Testis (tissue), 3 donors: Measurements from ENCODE around the gene DNAJC15. TPM values are rescaled to one million over a fixed set of nuclear protein-coding genes. Genes with fewer than 3 reads are reported as not detected.

Experiments
- DNase-seq: peaks from one replicate; pipeline ENCODE4 v3.0.0-alpha.2; 2019
- H3K27ac ChIP-seq, 2 donors: fragments of 200-600 bp; sonication (generic); one replicate each; pipeline ENCODE4 v1.5.1; 2019
- H3K27me3 ChIP-seq: fragments of 200-600 bp; sonication (generic); one replicate; pipeline ENCODE4 v1.5.1; 2019
- H3K36me3 ChIP-seq: fragments of 200-600 bp; sonication (generic); one replicate; pipeline ENCODE4 v1.5.1; 2017; ENCODE audit warnings: low read depth; ENCODE audit errors: missing control alignments
- H3K4me1 ChIP-seq: fragments of 200-600 bp; sonication (generic); one replicate; pipeline ENCODE4 v1.5.1; 2019
- H3K4me3 ChIP-seq, 2 donors: fragments of 200-600 bp; sonication (generic); one replicate each; pipeline ENCODE4 v1.5.1; 2017 to 2019
- H3K9me3 ChIP-seq: fragments of 200-600 bp; sonication (generic); one replicate; pipeline ENCODE4 v1.5.1; 2017
- POLR2A ChIP-seq: fragments of 450-650 bp; IDR thresholded peaks from one replicate; pipeline ENCODE4 v1.6.1; 2017; ENCODE audit warnings: antibody characterized with exemption, mild to moderate bottlenecking, moderate library complexity
- WGBS, 2 donors: methylation state at CpG; one replicate each; pipeline ENCODE4 v1.1.5; 2018; 5-methylcytosine and 5-hydroxymethylcytosine counted together
- intact Hi-C: fragments of 100-400 bp; cut with DNase I; formaldehyde crosslinking; loops from one replicate; pipeline ENCODE4 v1.15.1; 2023; ENCODE audit warnings: low total_unique reads
- polyA plus RNA-seq: library from polyadenylated mRNA; stranded (reverse); fragments of 350-450 nt; fragmentation: Illumina TruSeq; extraction: RNeasy Lipid Tissue Mini Kit (QIAGEN cat#74804); gene quantifications from one replicate; pipeline ENCODE4 v1.2.3, GENCODE V29; 2014; ENCODE audit warnings: low read depth, low replicate concordance; ENCODE audit not compliant: insufficient read depth
- total RNA-seq, 2 donors: library from RNA; depleted of rRNA; stranded (reverse); fragments of >200 nt; gene quantifications; one replicate each; pipeline ENCODE4 v1.2.3, GENCODE V29; 2016
- TF ChIP-seq, protein P1 (sequence below), 3 experiments: fragments of 450-650 bp in 2 of 3; fragments of 200-600 bp in 1 of 3; sonication (generic) in 1 of 3; IDR thresholded peaks; one replicate each; pipeline ENCODE4 v1.5.1; 2016 to 2019; ENCODE audit warnings: antibody characterized with exemption in 3 of 3, mild to moderate bottlenecking in 2 of 3, moderate library complexity in 1 of 3

Gene DNAJC15
- total and polyA plus RNA-seq, 3 donors from 2014 or later, result 11.8 to 49.8 (median 17.2) TPM

DNA sequence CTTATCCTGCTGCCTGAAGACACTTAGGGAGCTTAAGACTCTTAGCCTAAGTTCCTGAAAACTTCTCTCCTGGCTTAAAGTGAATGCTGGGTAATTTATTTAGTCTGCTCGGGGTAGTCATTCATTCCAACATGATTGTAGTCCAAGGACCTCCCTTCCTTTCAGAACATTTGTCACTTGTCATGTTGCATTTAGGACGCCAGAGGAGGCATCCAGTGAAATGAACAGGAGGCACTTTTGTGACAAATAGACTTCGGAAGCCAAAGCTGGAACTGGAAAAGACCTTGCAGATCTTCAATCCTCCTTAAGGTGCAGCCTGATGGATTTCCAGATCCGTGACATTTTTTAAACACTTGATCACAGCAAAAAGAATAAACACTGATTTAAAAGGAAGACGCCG, 95.1 kb downstream of the DNAJC15 start:
- 89 to 90% methylated on average over 6 of the region's 6 CpGs for WGBS, 2 donors
- Histone ChIP-seq H3K4me1 (no peaks in the 10 kb centered on the region), H3K9me3 (no peaks in the 10 kb centered on the region), H3K36me3 (no peaks in the 10 kb centered on the region), H3K27ac (no peak overlapping the region), H3K27me3 (no peaks in the 10 kb centered on the region), H3K4me3 (no peak overlapping the region)
- no peak for DNase-seq
- TF ChIP-seq POLR2A, result no peak
- TF ChIP-seq, protein P1, sequence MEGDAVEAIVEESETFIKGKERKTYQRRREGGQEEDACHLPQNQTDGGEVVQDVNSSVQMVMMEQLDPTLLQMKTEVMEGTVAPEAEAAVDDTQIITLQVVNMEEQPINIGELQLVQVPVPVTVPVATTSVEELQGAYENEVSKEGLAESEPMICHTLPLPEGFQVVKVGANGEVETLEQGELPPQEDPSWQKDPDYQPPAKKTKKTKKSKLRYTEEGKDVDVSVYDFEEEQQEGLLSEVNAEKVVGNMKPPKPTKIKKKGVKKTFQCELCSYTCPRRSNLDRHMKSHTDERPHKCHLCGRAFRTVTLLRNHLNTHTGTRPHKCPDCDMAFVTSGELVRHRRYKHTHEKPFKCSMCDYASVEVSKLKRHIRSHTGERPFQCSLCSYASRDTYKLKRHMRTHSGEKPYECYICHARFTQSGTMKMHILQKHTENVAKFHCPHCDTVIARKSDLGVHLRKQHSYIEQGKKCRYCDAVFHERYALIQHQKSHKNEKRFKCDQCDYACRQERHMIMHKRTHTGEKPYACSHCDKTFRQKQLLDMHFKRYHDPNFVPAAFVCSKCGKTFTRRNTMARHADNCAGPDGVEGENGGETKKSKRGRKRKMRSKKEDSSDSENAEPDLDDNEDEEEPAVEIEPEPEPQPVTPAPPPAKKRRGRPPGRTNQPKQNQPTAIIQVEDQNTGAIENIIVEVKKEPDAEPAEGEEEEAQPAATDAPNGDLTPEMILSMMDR (IDR thresholded peaks at IDR 0.05), result no peak
- intact Hi-C loops, result no loop called here

DNA sequence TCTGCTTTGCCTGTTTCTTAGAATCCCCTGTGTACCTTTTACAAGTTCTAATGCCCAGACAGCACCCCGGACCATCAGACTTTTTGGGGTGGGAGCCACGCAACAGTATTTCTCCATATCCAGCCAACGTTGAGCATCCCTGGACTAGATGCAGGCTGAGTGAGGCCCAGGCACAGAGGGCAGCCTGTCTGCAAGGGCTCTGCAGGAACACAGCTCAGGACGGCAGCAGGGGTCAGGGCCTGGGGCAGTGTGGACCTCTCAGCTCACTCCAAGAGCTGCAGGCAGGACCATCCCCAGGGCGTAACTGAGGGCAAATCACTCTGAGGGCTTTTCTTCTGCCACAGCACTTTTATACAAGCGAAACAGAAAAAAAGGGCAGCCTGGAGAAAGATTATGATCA, 95.8 kb downstream of the DNAJC15 start:
- H3K9me3 ChIP-seq, result no peaks in the 10 kb centered on the region
- TF ChIP-seq, protein P1 (IDR thresholded peaks at IDR 0.05), result no peak
- TF ChIP-seq POLR2A, result no peak
- H3K4me1 ChIP-seq, result no peaks in the 10 kb centered on the region
- H3K27ac ChIP-seq, result no peak overlapping the region
- no peaks in the 10 kb centered on the region for H3K36me3 ChIP-seq
- intact Hi-C loops, result no loop called here
- WGBS, 2 donors, result 80 to 89% methylated on average over 6 of the region's 6 CpGs
- no peak for DNase-seq
- no peaks in the 10 kb centered on the region for H3K27me3 ChIP-seq
- no peak overlapping the region for H3K4me3 ChIP-seq

DNA sequence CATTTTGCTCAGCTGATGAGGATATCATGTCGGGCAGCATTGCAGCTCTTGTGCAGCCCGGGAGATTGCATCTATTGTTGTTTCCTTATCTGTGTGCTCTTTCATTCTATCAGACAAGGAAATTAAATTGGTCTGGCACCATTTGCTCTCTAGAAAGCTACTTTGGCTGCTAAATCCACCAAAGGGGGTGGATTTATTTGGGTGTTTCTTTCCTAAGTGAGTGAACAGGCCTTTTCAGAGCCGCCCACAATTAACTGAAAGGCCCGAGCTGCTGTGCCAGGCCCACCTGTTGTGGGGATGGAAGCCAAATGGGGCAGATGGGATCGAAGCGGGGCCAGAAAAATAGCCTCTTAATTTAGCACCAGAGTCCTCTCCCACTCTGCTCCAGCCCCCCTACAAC, 99.4 kb downstream of the DNAJC15 start:
- WGBS, 2 donors, result 79 to 84% methylated on average over 6 of the region's 6 CpGs
- no peaks in the 10 kb centered on the region for H3K27me3 ChIP-seq
- no peaks in the 10 kb centered on the region for H3K4me1 ChIP-seq
- H3K27ac ChIP-seq, result no peak overlapping the region
- TF ChIP-seq, protein P1 (IDR thresholded peaks at IDR 0.05), result no peak
- TF ChIP-seq POLR2A, result no peak
- DNase-seq, result no peak
- no peaks in the 10 kb centered on the region for H3K9me3 ChIP-seq
- H3K36me3 ChIP-seq, result no peaks in the 10 kb centered on the region
- no peak overlapping the region for H3K4me3 ChIP-seq
- intact Hi-C loops, result no loop called here

DNA sequence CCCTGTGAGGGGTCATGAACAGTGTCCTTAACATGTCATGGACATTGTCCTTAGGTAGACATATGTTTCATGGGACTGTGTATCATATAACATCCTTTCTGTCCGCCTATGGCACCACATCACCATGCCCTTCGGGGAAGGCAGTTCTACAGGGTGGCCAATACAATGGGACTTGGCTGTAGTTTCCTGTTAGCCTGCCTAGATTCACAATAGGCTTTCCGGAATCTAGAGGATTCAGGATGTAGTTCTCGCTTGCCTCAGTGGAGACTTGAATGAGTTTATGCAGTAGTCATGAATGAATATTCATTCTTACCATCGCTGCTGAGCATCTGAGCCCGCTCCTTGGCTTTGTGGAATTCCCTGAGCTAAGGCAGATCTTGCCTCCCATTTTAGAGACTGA, 100.5 kb downstream of the DNAJC15 start:
- intact Hi-C loops, result no loop called here

DNA sequence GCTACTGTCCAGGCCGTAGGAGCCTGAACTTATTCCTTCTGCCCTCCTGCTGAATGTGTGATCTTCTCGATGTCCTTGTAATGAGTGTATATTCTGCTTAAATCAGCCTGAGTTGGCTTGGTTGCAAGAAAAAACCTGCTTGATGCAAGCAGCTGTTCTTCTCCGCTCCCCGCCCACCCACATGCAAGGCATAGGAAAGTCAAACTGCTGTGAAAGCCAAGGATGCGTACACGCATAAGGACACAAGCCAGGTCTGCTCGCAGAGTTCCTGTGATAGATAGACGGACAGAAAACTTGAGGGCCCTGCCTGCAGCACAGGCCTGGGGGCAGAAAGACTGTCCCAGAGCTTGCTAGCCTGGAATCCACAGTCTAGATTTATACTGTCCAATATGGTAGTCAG, 101.1 kb downstream of the DNAJC15 start:
- intact Hi-C loops, result no loop called here

More for the DNA sequence above, 100.5 kb downstream of the DNAJC15 start:
- DNase-seq, result no peak
- Histone ChIP-seq H3K27ac (no peak overlapping the region), H3K27me3 (no peaks in the 10 kb centered on the region), H3K4me3 (no peak overlapping the region), H3K4me1 (no peaks in the 10 kb centered on the region), H3K9me3 (no peaks in the 10 kb centered on the region), H3K36me3 (no peaks in the 10 kb centered on the region)
- no peak for TF ChIP-seq POLR2A
- TF ChIP-seq, protein P1 (IDR thresholded peaks at IDR 0.05), result no peak
- WGBS, 2 donors, result 93 to 98% methylated on average over 6 of the region's 6 CpGs

More for the DNA sequence above, 101.1 kb downstream of the DNAJC15 start:
- no peaks in the 10 kb centered on the region for H3K4me1 ChIP-seq
- H3K36me3 ChIP-seq, result no peaks in the 10 kb centered on the region
- H3K27me3 ChIP-seq, result no peaks in the 10 kb centered on the region
- DNase-seq, result no peak
- no peak for TF ChIP-seq POLR2A
- no peak overlapping the region for H3K27ac ChIP-seq
- no peak overlapping the region for H3K4me3 ChIP-seq
- H3K9me3 ChIP-seq, result no peaks in the 10 kb centered on the region
- 87 to 91% methylated on average over 8 of the region's 8 CpGs for WGBS, 2 donors
